GM18505 (cell line): ENCODE measurements around the gene MPPED1.

Source experiments
- ATAC-seq: cut with Tn5 transposase; IDR thresholded peaks from one replicate; pipeline ENCODE4 v1.9.1; 2021; ENCODE audit not compliant: unreplicated experiment
- POLR2A ChIP-seq: IDR thresholded peaks from 4 replicates; pipeline ENCODE4 v1.6.1; 2011; ENCODE audit warnings: borderline replicate concordance; ENCODE audit not compliant: insufficient read depth, insufficient read length; ENCODE audit errors: extremely low read depth

MPPED1 gene

GRCh38 chr22:43385770-43386641 lies 25.8 kb upstream of the MPPED1 start:
- peak; percentile 62 for ATAC-seq

GRCh38 chr22:43387815-43388214 lies 24.0 kb upstream of the MPPED1 start:
- ATAC-seq = no peak
- TF ChIP-seq POLR2A = no peak

More at GRCh38 chr22:43385770-43386641, 25.8 kb upstream of the MPPED1 start:
- no peak for TF ChIP-seq POLR2A

GRCh38 chr22:43388420-43388851 lies 23.4 kb upstream of the MPPED1 start:
- TF ChIP-seq POLR2A = no peak
- no peak for ATAC-seq

GRCh38 chr22:43389227-43389836 lies 22.5 kb upstream of the MPPED1 start:
- TF ChIP-seq POLR2A = no peak

DNA sequence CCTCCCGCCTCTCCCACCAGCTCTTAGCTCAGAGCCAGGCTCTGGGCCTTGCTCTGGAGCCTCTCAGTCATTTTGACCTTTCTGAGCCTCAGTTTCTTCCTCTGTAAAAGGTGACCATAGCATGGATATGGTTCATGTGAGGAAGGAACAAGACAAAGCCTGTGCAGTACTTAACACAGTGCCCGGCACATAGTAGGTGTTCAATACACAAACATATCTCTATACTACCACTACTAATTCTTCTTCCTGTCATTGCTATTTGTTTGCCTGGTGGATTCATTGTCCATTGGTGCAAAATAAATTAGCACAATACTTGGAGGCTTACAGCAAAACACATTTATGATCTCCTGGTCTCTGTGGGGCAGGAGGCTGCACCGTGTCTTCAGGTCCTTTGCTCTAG lies 21.6 kb upstream of the MPPED1 start:
- TF ChIP-seq POLR2A = no peak
- ATAC-seq = no peak

More at GRCh38 chr22:43389227-43389836, 22.5 kb upstream of the MPPED1 start:
- ATAC-seq = no peak

DNA sequence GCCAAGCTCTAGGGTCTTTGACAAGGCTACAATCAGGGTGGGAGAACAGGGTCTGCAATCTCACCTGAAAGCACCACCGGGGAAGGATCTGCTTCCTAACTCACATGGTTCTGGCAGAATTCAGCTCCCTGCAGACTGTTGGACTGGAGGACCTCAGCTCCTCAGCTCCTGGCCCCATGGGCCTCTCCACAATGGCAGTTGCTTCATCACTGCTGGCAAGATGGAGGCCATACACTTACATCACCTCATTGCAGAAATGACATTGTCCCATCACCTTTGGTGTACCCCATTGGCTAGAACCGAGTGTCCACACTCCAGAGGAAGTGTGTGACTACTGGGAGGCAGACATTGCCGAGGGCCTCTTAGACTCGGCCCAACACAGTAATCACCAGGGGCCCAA lies 20.9 kb upstream of the MPPED1 start:
- TF ChIP-seq POLR2A = no peak

DNA sequence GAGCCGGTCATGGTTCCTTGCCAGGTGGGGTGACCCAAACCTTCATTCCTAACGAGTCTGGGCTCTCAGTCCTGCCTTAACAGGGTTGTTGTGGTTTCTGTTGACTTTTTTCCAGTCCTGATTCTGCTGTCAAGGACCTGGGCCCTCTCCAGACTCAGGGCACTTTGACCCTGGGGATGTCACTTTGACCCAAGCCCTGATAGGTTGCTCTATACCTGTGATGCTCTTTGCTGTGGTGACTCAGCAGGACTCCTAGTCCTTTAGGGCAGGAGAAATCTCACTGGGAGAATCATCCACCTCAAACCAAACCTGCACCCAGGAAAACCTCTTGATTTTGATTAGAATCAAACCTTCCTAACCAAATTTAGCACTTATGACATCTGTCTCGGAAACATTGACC lies 20.5 kb upstream of the MPPED1 start:
- TF ChIP-seq POLR2A = no peak
- ATAC-seq = no peak

More for the DNA sequence above, 20.9 kb upstream of the MPPED1 start:
- no peak for ATAC-seq

- ATAC-seq = no peak
- TF ChIP-seq POLR2A = no peak
Measured at GRCh38 chr22:43392385-43392989, 19.3 kb upstream of the MPPED1 start.

GRCh38 chr22:43393132-43393843 lies 18.5 kb upstream of the MPPED1 start:
- ATAC-seq = no peak
- no peak for TF ChIP-seq POLR2A

- ATAC-seq = no peak
- TF ChIP-seq POLR2A = no peak
Measured at GRCh38 chr22:43393844-43394474, 17.9 kb upstream of the MPPED1 start.

DNA sequence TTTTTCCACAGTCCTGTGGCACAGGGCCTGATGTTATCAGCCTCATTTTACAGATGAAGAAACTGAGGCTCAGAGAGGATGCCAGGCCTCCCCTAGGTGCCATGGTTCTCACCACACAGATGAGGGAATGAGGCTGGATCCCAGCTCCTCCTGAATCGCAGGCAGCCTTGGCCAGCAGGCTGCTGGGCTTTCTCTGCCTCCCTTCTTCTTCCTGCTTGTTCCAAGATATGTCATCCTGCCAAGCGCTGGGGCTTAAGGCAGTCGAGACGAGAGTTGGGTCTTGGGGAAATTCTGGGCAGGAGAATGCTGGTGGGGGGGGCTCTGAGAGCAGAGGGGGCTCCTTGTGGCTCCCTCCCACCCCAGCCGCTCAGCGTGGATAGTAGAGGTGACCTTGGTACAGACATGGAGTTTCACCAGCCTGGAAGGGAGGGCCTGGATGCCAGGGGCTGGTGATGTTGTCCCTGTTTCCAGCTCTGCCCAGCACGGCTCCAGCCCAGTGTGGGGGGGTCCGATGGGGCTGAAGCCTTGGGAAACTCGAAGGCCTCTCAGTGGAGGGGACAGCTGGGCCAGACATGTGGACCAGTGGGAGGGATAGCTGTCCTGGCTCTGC lies 16.6 kb upstream of the MPPED1 start:
- no peak for ATAC-seq
- TF ChIP-seq POLR2A = no peak

DNA sequence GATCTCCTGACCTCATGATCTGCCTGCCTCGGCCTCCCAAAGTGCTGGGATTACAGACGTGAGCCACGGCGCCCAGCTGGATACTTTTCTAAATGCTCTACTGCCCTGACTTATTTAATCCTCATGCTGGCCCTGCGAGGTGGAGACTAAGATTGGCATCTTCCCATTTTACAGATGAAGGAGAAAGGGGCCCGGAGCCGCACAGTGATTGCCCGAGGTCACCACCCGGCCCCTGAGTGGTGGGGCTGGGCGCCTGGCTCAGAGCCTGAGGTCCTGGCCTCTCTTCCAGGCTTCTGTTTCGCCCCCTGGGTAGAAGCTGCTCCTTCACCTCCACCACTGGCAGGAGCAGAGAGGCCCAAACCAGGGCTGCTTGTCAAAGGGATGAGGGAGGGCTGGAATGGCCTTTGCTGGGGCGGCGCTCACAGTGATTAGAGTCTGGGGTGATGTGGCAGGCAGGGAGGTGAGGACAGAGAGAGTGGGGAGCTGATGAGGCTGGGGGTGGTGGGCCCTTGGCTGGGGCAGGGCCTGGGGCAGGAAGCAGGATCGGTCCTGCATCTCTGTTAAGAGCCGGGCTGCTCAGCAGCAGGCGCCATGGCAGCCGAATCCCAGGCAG lies 15.4 kb upstream of the MPPED1 start:
- ATAC-seq = no peak

More for the DNA sequence above, 15.4 kb upstream of the MPPED1 start:
- TF ChIP-seq POLR2A = no peak
